Activated T-cell treated with anti-CD3 and anti-CD28 coated beads, Interleukin-2, amount 50 U/mL, for 1 hour (primary cell): ENCODE results near the gene NR1H2.
"Not testable (repeated sequence)": the region's sequence is repeated elsewhere in the genome, so short reads cannot be mapped to it uniquely, and the experiment has no call there.

ENCODE experiments used
- DNase-seq: peaks from one replicate; pipeline ENCODE4 v3.0.0-alpha.2; 2020

NR1H2 gene

GRCh38 chr19:50379602-50380001 is 3.3 kb downstream of the NR1H2 start:
- DNase-seq, result no peak

DNA sequence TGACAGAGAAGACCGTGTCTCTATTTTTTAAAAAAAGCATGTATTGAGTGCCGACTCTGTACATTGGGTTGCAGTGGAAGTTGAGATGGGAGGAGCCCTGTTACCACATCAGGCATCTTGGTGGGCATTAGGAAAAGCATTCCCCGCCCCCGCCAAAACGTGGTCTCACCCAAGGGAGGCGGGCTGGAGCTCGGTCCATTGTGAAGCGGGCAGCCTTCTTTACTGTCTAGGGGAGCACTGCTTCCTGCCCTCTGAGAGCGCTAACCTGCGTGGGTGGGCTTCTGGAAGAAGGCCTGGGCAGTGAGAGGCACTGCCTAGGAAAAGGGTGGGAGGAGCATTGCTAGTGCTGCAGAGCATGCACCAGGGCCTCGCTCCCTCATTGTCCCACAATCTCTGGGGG is 3.9 kb downstream of the NR1H2 start:
- no peak for DNase-seq

DNA sequence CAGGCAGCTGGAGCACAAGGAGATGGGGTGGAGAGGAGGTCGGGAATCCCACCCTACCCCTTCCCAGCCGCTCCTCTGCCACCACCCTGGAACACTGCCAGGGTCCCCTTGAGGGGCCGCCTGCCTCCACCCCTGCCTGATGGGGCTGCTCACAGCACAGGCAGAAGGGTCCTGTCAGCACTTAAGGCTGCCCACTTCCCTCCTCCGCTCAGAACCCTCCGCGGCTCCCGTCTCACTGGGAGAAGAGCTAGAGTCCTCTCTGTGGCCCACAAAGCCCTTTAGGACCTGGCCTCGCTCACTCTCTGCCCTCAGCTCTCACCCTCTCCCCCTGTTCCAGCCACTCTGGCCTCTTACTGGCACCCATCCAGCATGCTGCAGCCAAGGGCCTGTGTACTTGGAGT is 4.5 kb downstream of the NR1H2 start:
- DNase-seq, result no peak

DNA sequence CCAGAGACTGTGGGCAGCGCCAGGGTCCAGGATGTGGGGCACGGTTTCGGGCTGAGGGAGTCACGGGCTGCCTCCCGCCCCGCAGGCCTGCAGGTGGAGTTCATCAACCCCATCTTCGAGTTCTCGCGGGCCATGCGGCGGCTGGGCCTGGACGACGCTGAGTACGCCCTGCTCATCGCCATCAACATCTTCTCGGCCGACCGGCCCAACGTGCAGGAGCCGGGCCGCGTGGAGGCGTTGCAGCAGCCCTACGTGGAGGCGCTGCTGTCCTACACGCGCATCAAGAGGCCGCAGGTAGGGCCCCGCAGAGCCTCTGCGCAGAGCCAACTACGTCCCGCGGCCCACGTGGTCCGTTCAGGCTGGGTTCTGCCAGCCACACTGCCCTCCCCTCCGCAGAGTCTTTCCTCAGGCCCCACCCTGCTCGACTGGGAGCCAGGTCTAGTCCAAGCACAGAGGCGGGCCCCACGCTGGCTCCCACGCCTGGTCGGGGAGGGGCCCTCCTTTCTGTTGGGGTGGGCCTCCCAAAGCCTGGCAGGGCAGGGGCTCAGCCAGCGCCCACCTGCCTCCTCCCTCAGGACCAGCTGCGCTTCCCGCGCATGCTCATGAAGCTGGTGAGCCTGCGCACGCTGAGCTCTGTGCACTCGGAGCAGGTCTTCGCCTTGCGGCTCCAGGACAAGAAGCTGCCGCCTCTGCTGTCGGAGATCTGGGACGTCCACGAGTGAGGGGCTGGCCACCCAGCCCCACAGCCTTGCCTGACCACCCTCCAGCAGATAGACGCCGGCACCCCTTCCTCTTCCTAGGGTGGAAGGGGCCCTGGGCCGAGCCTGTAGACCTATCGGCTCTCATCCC is 5.8 kb downstream of the NR1H2 start:
- DNase-seq, result no peak

- DNase-seq, result peak; percentile 35
Measured at GRCh38 chr19:50383001-50383851, 7.0 kb downstream of the NR1H2 start.

- peak; percentile 99 for DNase-seq
Measured at GRCh38 chr19:50383852-50384684, 7.8 kb downstream of the NR1H2 start, which contains the start of gene POLD1. POLD1 (plus strand) TSS chr19:50384347; CDS start chr19:50398852, 14,505 bp downstream.

- DNase-seq, result no peak
Measured at GRCh38 chr19:50384685-50385535, 8.7 kb downstream of the NR1H2 start.

DNA sequence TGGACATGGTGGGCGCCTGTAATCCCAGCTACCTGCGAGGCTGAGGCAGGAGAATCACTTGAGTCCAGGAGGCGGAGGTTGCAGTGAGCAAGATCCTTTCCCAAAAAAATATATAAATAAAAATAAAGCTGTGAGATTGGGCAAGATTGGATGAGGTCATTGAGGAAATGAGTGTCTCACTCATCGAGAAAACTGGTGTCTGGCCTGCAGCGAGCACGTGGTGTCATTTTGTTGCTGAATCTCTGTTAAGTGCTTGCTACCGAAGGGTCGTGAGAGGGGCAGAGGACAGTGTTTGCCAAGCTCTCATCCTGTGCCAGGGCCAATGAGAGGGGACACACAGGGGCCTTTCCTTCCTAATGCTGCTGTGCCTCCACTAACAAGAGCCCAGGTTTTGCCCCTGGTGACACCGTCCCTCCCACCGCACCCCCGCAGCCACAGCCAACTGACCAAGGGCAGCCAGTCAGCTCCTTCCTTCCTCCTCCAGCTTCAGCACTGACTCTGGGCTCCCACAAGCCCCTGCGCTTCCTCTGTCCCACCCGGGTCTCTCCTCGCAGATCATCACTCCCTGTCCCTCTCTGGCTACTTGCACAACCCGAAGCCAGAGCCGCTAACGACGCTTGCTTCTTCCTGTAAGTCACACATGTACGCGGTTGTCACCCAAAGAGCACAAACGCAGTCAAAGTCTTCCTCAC is 11.1 kb downstream of the NR1H2 start:
- no peak for DNase-seq

DNA sequence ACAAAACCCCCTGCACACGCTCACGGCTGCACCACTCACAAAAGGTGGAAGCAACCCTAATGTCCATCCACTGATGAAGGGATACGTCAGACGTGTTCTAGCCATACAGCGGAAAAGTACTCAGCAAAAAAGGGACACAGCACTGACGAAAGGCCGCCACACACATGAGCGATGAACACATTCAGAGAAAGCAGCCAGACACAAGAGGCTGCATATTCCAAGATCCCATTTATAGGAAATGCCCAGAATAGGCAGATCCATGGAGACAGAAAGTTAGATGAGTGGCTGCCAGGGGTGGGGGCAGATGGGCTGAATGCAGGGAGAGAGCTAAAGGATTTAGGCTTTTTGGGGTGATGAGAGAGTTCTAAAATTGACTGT is 11.6 kb downstream of the NR1H2 start:
- DNase-seq, result no peak

- DNase-seq, result not testable (repeated sequence)
Measured at GRCh38 chr19:50390295-50390694, 14.0 kb downstream of the NR1H2 start.

DNA sequence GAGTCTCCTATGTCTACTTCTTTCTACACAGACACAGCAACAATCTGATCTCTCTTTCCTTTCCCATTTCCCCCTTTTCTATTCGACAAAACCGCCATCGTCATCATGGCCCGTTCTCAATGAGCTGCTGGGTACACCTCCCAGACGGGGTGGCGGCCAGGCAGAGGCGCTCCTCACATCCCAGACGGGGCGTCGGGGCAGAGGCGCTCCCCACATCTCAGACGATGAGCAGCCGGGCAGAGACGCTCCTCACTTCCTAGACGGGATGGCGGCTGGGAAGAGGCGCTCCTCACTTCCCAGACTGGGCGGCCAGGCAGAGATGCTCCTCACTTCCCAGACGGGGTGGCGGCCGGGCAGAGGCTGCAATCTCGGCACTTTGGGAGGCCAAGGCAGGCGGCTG is 14.7 kb downstream of the NR1H2 start:
- not testable (repeated sequence) for DNase-seq

- no peak for DNase-seq
Measured at GRCh38 chr19:50392759-50393158, 16.5 kb downstream of the NR1H2 start.

DNA sequence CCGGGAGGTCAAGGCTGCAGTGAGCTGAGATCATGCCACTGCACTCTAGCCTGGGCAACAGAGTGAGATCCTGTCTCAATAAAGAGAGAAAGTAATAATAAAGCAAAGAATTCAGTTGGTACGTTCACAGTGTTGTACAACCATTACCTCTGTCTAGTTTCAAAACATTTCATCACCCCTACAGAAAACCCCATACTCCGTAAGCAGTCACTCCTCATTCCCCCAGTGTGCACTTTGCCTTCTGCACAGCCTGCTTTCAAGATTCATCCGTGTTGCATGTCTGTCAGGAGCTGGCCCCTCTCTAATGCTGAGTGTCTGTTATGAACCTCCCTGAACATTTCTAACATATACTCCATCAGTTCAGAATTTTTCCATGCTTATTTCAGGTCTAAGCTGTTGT is 17.3 kb downstream of the NR1H2 start:
- DNase-seq, result no peak

DNA sequence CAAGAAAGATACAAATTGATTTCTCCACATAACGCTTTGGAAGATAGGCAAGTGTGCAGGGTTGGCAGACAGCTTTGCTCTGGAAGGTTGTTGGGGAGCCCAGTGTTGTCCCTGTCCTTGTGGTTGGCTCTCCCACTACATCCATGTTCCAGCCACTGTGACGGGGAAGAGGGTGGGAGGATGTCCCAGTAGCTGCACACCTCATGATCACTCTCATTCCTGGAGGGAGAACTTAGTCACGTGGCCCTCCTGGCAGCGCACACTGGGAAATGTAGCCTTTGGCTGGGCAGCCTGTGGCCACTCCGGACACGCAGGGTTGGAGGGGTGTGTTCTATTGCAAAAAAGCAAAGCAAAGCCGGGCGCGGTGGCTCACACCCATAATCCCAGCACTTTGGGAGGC is 17.8 kb downstream of the NR1H2 start:
- no peak for DNase-seq

DNA sequence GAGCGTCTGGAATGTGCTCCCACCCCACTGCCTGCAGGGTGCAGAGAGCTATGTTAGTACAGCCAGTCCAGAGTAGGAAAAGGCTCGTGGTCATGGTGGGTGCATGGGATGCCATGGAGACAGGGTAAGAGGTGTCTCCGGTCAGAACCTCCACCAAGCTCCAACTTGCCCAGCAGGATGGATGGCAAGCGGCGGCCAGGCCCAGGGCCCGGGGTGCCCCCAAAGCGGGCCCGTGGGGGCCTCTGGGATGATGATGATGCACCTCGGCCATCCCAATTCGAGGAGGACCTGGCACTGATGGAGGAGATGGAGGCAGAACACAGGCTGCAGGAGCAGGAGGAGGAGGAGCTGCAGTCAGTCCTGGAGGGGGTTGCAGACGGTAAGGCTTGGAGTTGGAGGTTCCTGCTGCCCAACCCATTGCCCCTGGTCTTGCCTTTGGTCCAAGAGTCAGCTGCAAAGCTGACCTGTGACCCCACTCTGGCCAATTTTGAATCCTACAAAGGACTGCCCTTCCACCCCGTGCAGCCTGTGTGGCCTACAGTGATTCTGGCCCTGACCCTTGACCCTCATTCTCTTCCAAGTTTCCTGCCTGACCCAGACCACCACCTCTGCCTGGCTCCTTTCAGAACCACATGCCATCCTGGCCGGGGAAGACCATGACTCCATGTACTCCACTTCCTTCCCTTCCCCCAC is 22.6 kb downstream of the NR1H2 start:
- DNase-seq, result no peak

- no peak for DNase-seq
Measured at GRCh38 chr19:50399368-50399745, 23.1 kb downstream of the NR1H2 start.

- no peak for DNase-seq
Measured at GRCh38 chr19:50401605-50402450, 25.6 kb downstream of the NR1H2 start.

DNA sequence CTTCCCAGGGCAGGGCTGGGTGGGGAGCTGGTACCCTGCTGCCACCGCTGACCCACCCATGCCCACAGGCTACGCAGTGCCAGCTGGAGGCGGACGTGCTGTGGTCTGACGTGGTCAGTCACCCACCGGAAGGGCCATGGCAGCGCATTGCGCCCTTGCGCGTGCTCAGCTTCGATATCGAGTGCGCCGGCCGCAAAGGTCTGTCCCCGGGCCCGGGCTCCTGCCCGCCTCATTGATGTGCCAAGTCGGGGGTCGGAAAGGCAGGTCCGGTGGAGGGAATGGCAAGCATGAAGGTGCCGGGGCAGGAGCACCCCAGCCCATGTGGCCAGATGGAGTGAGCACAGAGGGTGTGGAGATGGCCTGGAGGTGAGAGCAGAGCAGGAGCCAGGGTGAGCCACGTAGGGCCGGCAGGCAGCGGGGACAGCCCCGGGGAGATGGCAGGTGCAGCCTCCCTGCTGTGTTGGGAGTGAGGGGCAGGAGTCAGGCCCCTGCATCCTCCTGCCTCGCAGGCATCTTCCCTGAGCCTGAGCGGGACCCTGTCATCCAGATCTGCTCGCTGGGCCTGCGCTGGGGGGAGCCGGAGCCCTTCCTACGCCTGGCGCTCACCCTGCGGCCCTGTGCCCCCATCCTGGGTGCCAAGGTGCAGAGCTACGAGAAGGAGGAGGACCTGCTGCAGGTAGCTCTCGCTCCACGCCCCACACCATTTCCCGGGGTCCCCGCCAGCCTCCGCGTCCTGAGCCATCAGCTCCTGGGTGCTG is 26.5 kb downstream of the NR1H2 start:
- no peak for DNase-seq
